ENCODE data around the gene UGT1A7.

- TF ChIP-seq POLR2A (IDR thresholded peaks at IDR 0.05) = no peak
- TF ChIP-seq CTCF (IDR thresholded peaks at IDR 0.05) = no peak
Measured at GRCh38 chr2:233689031-233689430, 7.3 kb downstream of the UGT1A7 start.

Data from adrenal gland (tissue), 5 donors.